Endothelial cell of umbilical vein (primary cell): ENCODE results near the gene CNTNAP2. TPM values are rescaled to one million over a fixed set of nuclear protein-coding genes. Genes with fewer than 3 reads are reported as not detected.

Experiments used
- BruUV-seq: library from RNA; stranded (reverse); fragments of 400-500 nt; replicated peaks from 2 replicates; lab custom pipeline; 2021; lab: Mats Ljungman, UMichigan
- CTCF ChIA-PET: fragments of 300-600, 350-600 bp; sonication (Branson Sonifier 250); formaldehyde crosslinking; loops from one replicate; lab custom pipeline; 2021; ENCODE audit warnings: antibody characterized with exemption, inconsistent platforms; lab: Charles Lee
- POLR2A ChIA-PET: fragments of 300-600, 350-600 bp; sonication (Branson Sonifier 250); formaldehyde crosslinking; loops from one replicate; lab custom pipeline; 2021; ENCODE audit warnings: antibody characterized with exemption, inconsistent platforms; lab: Charles Lee
- DNase-seq: peaks from one replicate; pipeline ENCODE4 v3.0.0-alpha.2; 2011; ENCODE audit warnings: low read depth, low spot score
- FAIRE-seq: peaks from 2 replicates; lab custom pipeline; 2011; peaks lifted over from hg19 to GRCh38; lab: Jason Lieb, UNC
- H2AFZ ChIP-seq: 2 replicates; pipeline ENCODE4 v1.6.0; 2012; ENCODE audit warnings: low read depth, low read length, control low read depth, inconsistent platforms
- H3K27ac ChIP-seq: 2 replicates; pipeline ENCODE4 v1.5.1; 2011; ENCODE audit warnings: low read depth, mild to moderate bottlenecking, control low read depth, low read length, moderate library complexity; ENCODE audit not compliant: insufficient read depth
- H3K27me3 ChIP-seq, 2 experiments: 2 replicates each; pipeline versions ENCODE4 v1.6.0 to v1.6.1; 2011; ENCODE audit warnings: low read length in 2 of 2, mixed read lengths in 1 of 2; ENCODE audit not compliant: control insufficient read depth in 2 of 2, insufficient read depth in 2 of 2
- H3K36me3 ChIP-seq, 2 experiments: 2 replicates in 1 of 2; 3 replicates in 1 of 2; pipeline ENCODE4 v1.5.1; 2011; ENCODE audit warnings: low read length in 2 of 2, mild to moderate bottlenecking in 1 of 2, moderate library complexity in 1 of 2; ENCODE audit not compliant: control insufficient read depth in 2 of 2, insufficient read depth in 2 of 2; ENCODE audit errors: extremely low read depth in 1 of 2
- H3K4me1 ChIP-seq: 3 replicates; pipeline ENCODE4 v1.5.1; 2011; ENCODE audit warnings: mild to moderate bottlenecking, low read length; ENCODE audit not compliant: control insufficient read depth, insufficient read depth; ENCODE audit errors: extremely low read depth
- H3K4me2 ChIP-seq: 2 replicates; pipeline ENCODE4 v1.6.1; 2011; ENCODE audit warnings: low read length, control low read depth, mixed read lengths; ENCODE audit not compliant: insufficient read depth
- H3K4me3 ChIP-seq, 3 experiments: fragments of 200-600 bp in 1 of 3; sonication (generic), shearing (Covaris generic) in 1 of 3; replicated peaks in 1 of 3; 2 replicates each; pipeline ENCODE4 v1.5.1; 2011 to 2016; ENCODE audit warnings: control low read depth in 3 of 3, low read length in 3 of 3, mild to moderate bottlenecking in 2 of 3, inconsistent platforms in 1 of 3, low read depth in 1 of 3, moderate library complexity in 1 of 3; ENCODE audit not compliant: insufficient read depth in 1 of 3
- H3K79me2 ChIP-seq: 2 replicates; pipeline ENCODE4 v1.6.0; 2012; ENCODE audit warnings: low read length, inconsistent platforms; ENCODE audit not compliant: control insufficient read depth, insufficient read depth
- H3K9ac ChIP-seq: replicated peaks from 2 replicates; pipeline ENCODE3; 2011; ENCODE audit warnings: low read length, control low read depth; ENCODE audit not compliant: insufficient read depth; ENCODE audit errors: extremely low read depth
- H3K9me1 ChIP-seq: replicated peaks from 3 replicates; pipeline ENCODE4 v1.6.0; 2011; ENCODE audit warnings: mild to moderate bottlenecking, low read length; ENCODE audit not compliant: control insufficient read depth, insufficient read depth; ENCODE audit errors: extremely low read depth
- H3K9me3 ChIP-seq: replicated peaks from 2 replicates; pipeline ENCODE4 v1.5.1; 2012; ENCODE audit warnings: low read length, inconsistent platforms; ENCODE audit not compliant: control insufficient read depth, insufficient read depth
- H4K20me1 ChIP-seq: replicated peaks from 2 replicates; pipeline ENCODE3; 2011; ENCODE audit warnings: mild to moderate bottlenecking, low read length; ENCODE audit not compliant: control insufficient read depth, insufficient read depth; ENCODE audit errors: extremely low read depth
- EZH2 ChIP-seq: IDR thresholded peaks from 2 replicates; pipeline ENCODE4 v1.6.1; 2012; ENCODE audit warnings: borderline replicate concordance, low read depth, mild to moderate bottlenecking, moderate library complexity, low read length, inconsistent platforms; ENCODE audit not compliant: severe bottlenecking
- FOS ChIP-seq: IDR thresholded peaks from 2 replicates; pipeline ENCODE4 v1.6.1; 2011; ENCODE audit warnings: mild to moderate bottlenecking, low read length, moderate library complexity, borderline replicate concordance; ENCODE audit not compliant: insufficient read depth
- GATA2 ChIP-seq: IDR thresholded peaks from 2 replicates; pipeline ENCODE4 v1.7.0; 2011; ENCODE audit warnings: low read depth, mild to moderate bottlenecking, moderate library complexity, mixed read lengths, low read length; ENCODE audit not compliant: insufficient read length, insufficient read depth
- JUN ChIP-seq: IDR thresholded peaks from 2 replicates; pipeline ENCODE4 v1.6.1; 2011; ENCODE audit warnings: borderline replicate concordance, low read depth; ENCODE audit not compliant: insufficient read length, insufficient read depth
- MAX ChIP-seq: IDR thresholded peaks from 2 replicates; pipeline ENCODE4 v1.6.1; 2011; ENCODE audit not compliant: insufficient read depth, insufficient read length
- MYC ChIP-seq: IDR thresholded peaks from one replicate; pipeline ENCODE4 v1.6.1; 2011; ENCODE audit warnings: mild to moderate bottlenecking, low read depth, low read length
- POLR2A ChIP-seq: IDR thresholded peaks from 2 replicates; pipeline ENCODE4 v1.6.1; 2012; ENCODE audit warnings: low read depth, mild to moderate bottlenecking, control low read depth, low read length
- POLR2AphosphoS5 ChIP-seq: IDR thresholded peaks from 2 replicates; pipeline ENCODE4 v1.6.1; 2012; ENCODE audit warnings: low read depth, mild to moderate bottlenecking, control low read depth, low read length, moderate library complexity; ENCODE audit not compliant: insufficient read depth
- dilution Hi-C: fragments of 300-500 bp; cut with MboI; formaldehyde crosslinking; loops from one replicate; pipeline ENCODE4 v1.15.0; 2019; ENCODE audit warnings: low sequenced_read_pairs; ENCODE audit not compliant: extremely low pct_ligation_motif_present
- intact Hi-C: fragments of 100-400 bp; cut with micrococcal nuclease; formaldehyde crosslinking; loops from one replicate; pipeline ENCODE4 v1.10.0; 2022
- polyA plus RNA-seq, 4 experiments: library from polyadenylated mRNA; depleted of rRNA in 3 of 4; stranded (reverse) in 3 of 4; unstranded in 1 of 4; fragments of >200 nt; gene quantifications; 2 replicates each; pipeline versions ENCODE4 v1.2.1 to v1.2.3, GENCODE V29; 2011 to 2012; ENCODE audit warnings: missing spikeins in 1 of 4
- total RNA-seq: library from RNA; stranded (reverse); gene quantifications from 2 replicates; pipeline ENCODE4 v1.2.3, GENCODE V29; 2021
- TF ChIP-seq, protein P1 (sequence below), 2 donors: IDR thresholded peaks; 1 replicate in 1 of 2; 2 replicates in 1 of 2; pipeline ENCODE4 v1.5.1; 2011; ENCODE audit warnings: low read length in 2 of 2, mild to moderate bottlenecking in 2 of 2, moderate library complexity in 2 of 2, control low read depth in 1 of 2, inconsistent platforms in 1 of 2, low read depth in 1 of 2; ENCODE audit not compliant: insufficient read depth in 1 of 2; ENCODE audit errors: extremely low read depth in 1 of 2

Gene CNTNAP2
- total and polyA plus RNA-seq, 2 donors (not counting 3 experiments of a cell fraction or from before 2014, with no cell fraction given): not detected

DNA sequence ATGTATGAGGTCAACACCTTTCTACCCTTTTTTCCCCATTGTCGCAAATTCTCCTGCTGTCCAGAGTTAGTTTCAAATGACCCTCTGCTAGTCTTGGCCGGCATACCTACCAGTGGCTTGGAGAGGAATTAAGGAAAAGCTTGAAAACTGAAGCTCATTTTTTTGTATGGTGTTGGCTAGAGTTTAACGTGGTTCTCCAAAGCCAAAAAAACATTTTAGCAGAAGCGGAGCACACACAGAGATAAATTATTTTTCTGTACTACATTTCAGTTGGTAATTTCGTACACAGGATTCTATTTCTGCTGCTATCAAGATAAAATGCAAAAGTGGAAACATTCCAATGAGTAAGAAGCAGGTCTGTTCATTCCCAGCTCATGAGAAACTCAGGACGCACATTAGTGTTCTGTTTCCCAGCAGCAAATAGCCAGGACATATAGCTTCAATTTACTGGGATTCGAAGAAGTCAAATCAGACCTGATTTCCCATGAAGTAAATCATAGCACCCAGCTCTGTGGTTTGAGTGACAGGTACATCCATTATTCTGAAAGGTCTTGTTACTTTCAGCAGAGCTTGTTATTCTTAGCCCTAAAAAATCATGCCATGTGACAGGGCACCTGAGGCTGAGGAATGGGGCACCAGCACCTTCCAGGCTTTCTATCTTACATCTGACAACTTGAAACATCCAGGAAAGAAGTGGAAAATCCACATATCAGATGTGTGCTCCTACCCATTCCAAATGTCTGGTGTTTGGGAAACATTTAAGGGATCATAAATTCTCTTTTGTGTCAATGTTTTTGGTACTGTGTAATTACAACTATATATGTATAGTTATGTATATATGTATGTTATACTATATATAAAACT is 2258.0 kb downstream of the CNTNAP2 start:
- DNase-seq: no peak
- Histone ChIP-seq H3K9me3 (peaks cover 7% of the 10 kb centered on the region), H3K27me3 (no peaks in the 10 kb centered on the region), H3K9me1 (no peaks in the 10 kb centered on the region), H2AFZ (no peak overlapping the region), H3K4me1 (no peaks in the 10 kb centered on the region), H3K4me2 (no peak overlapping the region), H3K27ac (no peak overlapping the region), H3K9ac (no peak overlapping the region), H3K36me3 (no peaks in the 10 kb centered on the region), H3K4me3 (no peak overlapping the region), H3K79me2 (no peaks in the 10 kb centered on the region), H4K20me1 (no peaks in the 10 kb centered on the region)
- intact Hi-C loops: no loop called here
- dilution Hi-C loops: no loop called here
- TF ChIP-seq GATA2: no peak
- BruUV-seq: no TSS peak
- ChIA-PET POLR2A (no interaction called here), CTCF (no interaction called here)
- FAIRE-seq: no peak

DNA sequence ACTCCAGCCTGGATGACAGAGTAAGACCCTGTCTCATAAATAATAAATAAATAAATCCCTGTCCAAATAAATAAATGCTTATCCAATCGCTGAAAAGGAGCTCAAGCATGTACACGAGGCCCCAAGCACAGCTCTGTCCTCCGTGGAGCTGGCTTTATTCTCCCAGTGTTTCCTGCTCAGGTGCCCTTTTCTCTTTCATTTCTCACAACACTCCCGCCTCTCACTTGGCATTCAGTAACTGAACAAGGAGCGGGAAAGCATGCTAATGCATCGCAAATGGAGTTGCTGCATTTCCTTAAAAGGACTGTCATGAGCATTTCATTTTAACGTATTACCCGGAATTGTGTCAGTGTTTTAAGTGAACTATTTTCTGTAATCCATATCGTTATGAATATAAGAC is 2263.1 kb downstream of the CNTNAP2 start:
- Histone ChIP-seq H3K4me3 (no peak overlapping the region), H3K9me1 (no peaks in the 10 kb centered on the region), H3K79me2 (no peaks in the 10 kb centered on the region), H4K20me1 (no peaks in the 10 kb centered on the region), H3K27me3 (no peaks in the 10 kb centered on the region), H3K4me1 (no peaks in the 10 kb centered on the region), H3K9me3 (peaks cover 10% of the 10 kb centered on the region), H3K36me3 (no peaks in the 10 kb centered on the region), H3K9ac (no peak overlapping the region), H3K27ac (no peak overlapping the region), H3K4me2 (no peak overlapping the region), H2AFZ (no peak overlapping the region)
- FAIRE-seq (no peak), DNase-seq (no peak)
- dilution Hi-C loops: no loop called here
- TF ChIP-seq POLR2A (no peak), MAX (no peak), FOS (no peak), MYC (no peak), JUN (no peak), EZH2 (no peak), POLR2AphosphoS5 (no peak), GATA2 (no peak)
- TF ChIP-seq, protein P1, sequence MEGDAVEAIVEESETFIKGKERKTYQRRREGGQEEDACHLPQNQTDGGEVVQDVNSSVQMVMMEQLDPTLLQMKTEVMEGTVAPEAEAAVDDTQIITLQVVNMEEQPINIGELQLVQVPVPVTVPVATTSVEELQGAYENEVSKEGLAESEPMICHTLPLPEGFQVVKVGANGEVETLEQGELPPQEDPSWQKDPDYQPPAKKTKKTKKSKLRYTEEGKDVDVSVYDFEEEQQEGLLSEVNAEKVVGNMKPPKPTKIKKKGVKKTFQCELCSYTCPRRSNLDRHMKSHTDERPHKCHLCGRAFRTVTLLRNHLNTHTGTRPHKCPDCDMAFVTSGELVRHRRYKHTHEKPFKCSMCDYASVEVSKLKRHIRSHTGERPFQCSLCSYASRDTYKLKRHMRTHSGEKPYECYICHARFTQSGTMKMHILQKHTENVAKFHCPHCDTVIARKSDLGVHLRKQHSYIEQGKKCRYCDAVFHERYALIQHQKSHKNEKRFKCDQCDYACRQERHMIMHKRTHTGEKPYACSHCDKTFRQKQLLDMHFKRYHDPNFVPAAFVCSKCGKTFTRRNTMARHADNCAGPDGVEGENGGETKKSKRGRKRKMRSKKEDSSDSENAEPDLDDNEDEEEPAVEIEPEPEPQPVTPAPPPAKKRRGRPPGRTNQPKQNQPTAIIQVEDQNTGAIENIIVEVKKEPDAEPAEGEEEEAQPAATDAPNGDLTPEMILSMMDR (IDR thresholded peaks at IDR 0.05; ENCODE audit: extremely low read depth in 1 of 2, insufficient read depth in 1 of 2, low read depth in 1 of 2, low read length in 2 of 2): no peak
- BruUV-seq: no TSS peak
- CTCF ChIA-PET: interaction anchor here (0.8 kb wide), 1 partner anchor 12 kb away, joined by 3 read pairs; no protein-coding TSS in a partner anchor
- intact Hi-C loops: no loop called here
- POLR2A ChIA-PET: no interaction called here
